K562 (cell line): Measurements from ENCODE around the gene PFKFB2. TPM values are rescaled to one million over a fixed set of nuclear protein-coding genes. Genes with fewer than 3 reads are reported as not detected.

ENCODE experiments used
- CBFA2T3 ChIP-seq: fragments of 450-650 bp; IDR thresholded peaks from 2 replicates; pipeline ENCODE4 v1.6.1; 2017
- CREM ChIP-seq: IDR thresholded peaks from 2 replicates; pipeline ENCODE4 v1.6.1; 2014; ENCODE audit warnings: antibody characterized with exemption, low read depth
- DIDO1 ChIP-seq: fragments of 450-650 bp; IDR thresholded peaks from 2 replicates; pipeline ENCODE4 v1.6.1; 2016; ENCODE audit warnings: low read depth, missing biosample characterization, missing genetic modification characterization
- EGR1 ChIP-seq: fragments of 450-650 bp; conservative IDR thresholded peaks from 2 replicates; pipeline ENCODE4 v1.6.1; 2017; ENCODE audit warnings: mild to moderate bottlenecking
- GABPB1 ChIP-seq: sonication (generic); formaldehyde crosslinking; IDR thresholded peaks from 2 replicates; pipeline ENCODE4 v1.8.0; 2022; ENCODE audit warnings: mild to moderate bottlenecking, missing genetic modification reagents
- JUND ChIP-seq, 2 experiments: IDR thresholded peaks; 2 replicates in 1 of 2; 3 replicates in 1 of 2; pipeline ENCODE4 v1.6.1; 2011; ENCODE audit warnings: borderline replicate concordance in 2 of 2, low read depth in 2 of 2, low read length in 2 of 2, improper control_type of control experiment in 1 of 2, missing biosample characterization in 1 of 2, missing genetic modification characterization in 1 of 2, missing genetic modification reagents in 1 of 2
- KAT7 ChIP-seq: sonication (generic); formaldehyde crosslinking; IDR thresholded peaks from 2 replicates; pipeline ENCODE4 v1.8.0; 2022; ENCODE audit warnings: missing genetic modification reagents, mild to moderate bottlenecking, borderline replicate concordance
- RAD21 ChIP-seq, 2 experiments: fragments of 250-450 bp in 1 of 2; fragments of 450-650 bp in 1 of 2; sonication (Bioruptor Pico) in 1 of 2; formaldehyde crosslinking in 1 of 2; IDR thresholded peaks in 1 of 2; conservative IDR thresholded peaks in 1 of 2; 2 replicates each; pipeline versions ENCODE4 v1.4.0 to v1.8.0; 2020 to 2022; ENCODE audit warnings: mild to moderate bottlenecking in 2 of 2, moderate library complexity in 1 of 2
- SIN3A ChIP-seq, 2 experiments: fragments of 150-350 bp in 1 of 2; IDR thresholded peaks; 2 replicates each; pipeline ENCODE4 v1.6.1; 2011 to 2016; ENCODE audit warnings: borderline replicate concordance in 2 of 2, low read depth in 2 of 2, low read length in 2 of 2, mild to moderate bottlenecking in 2 of 2, moderate library complexity in 2 of 2; ENCODE audit not compliant: control insufficient read depth in 1 of 2
- SP2 ChIP-seq: IDR thresholded peaks from 2 replicates; pipeline ENCODE4 v1.6.1; 2011; ENCODE audit warnings: mild to moderate bottlenecking, low read depth, low read length, moderate library complexity; ENCODE audit not compliant: poor library complexity, severe bottlenecking; ENCODE audit errors: extremely low read depth
- SPI1 ChIP-seq: IDR thresholded peaks from 2 replicates; pipeline ENCODE4 v1.6.1; 2011; ENCODE audit warnings: low read depth, low read length, control low read depth, borderline replicate concordance
- TEAD4 ChIP-seq, 2 experiments: sonication (generic) in 1 of 2; formaldehyde crosslinking in 1 of 2; IDR thresholded peaks; 2 replicates each; pipeline versions ENCODE4 v1.6.1 to v1.8.0; 2012 to 2022; ENCODE audit warnings: borderline replicate concordance in 1 of 2, inconsistent platforms in 1 of 2, low read length in 1 of 2, mild to moderate bottlenecking in 1 of 2, missing genetic modification reagents in 1 of 2
- XRCC3 ChIP-seq: fragments of 450-650 bp; IDR thresholded peaks from 2 replicates; pipeline ENCODE4 v1.6.1; 2017; ENCODE audit warnings: mild to moderate bottlenecking, moderate library complexity
- YBX1 ChIP-seq: fragments of 450-650 bp; IDR thresholded peaks from 2 replicates; pipeline ENCODE4 v1.7.1; 2016; ENCODE audit warnings: mild to moderate bottlenecking
- ZBTB7A ChIP-seq: IDR thresholded peaks from 2 replicates; pipeline ENCODE4 v1.6.1; 2011; ENCODE audit warnings: low read depth, mild to moderate bottlenecking, low read length, moderate library complexity, borderline replicate concordance; ENCODE audit not compliant: control insufficient read depth
- ZNF232 ChIP-seq: sonication (generic); formaldehyde crosslinking; IDR thresholded peaks from 2 replicates; pipeline ENCODE4 v1.8.0; 2022; ENCODE audit warnings: mild to moderate bottlenecking, missing genetic modification reagents
- polyA plus RNA-seq, 8 experiments: library from polyadenylated mRNA; depleted of rRNA in 4 of 8; stranded (reverse) in 5 of 8; unstranded in 3 of 8; fragments of >200 nt; fragmentation: Nextera tagmentation in 2 of 8; fragmentation: Illumina TruSeq in 1 of 8; extraction: Ambion mirVana in 2 of 8; extraction: Trizol in 1 of 8; gene quantifications; 2 replicates each; pipeline versions ENCODE4 v1.2.1 to v1.2.3, GENCODE V29; 2011 to 2014; ENCODE audit warnings: inconsistent platforms in 1 of 8, missing spikeins in 1 of 8
- total RNA-seq, 7 experiments: library from RNA; depleted of rRNA in 6 of 7; stranded (reverse); fragments of >200 nt in 6 of 7; fragmentation: Illumina TruSeq in 2 of 7; extraction: Trizol in 2 of 7; gene quantifications; 2 replicates each; pipeline versions ENCODE4 v1.2.1 to v1.2.3, GENCODE V29; 2011 to 2021; ENCODE audit warnings: low replicate concordance in 1 of 7
- TF ChIP-seq, protein P1 (sequence below): IDR thresholded peaks from 2 replicates; pipeline ENCODE4 v1.6.1; 2016; ENCODE audit warnings: missing genetic modification characterization, missing compliant biosample characterization
- TF ChIP-seq, protein P2 (sequence below): IDR thresholded peaks from 2 replicates; pipeline ENCODE4 v1.6.1; 2011; ENCODE audit not compliant: insufficient read length; ENCODE audit errors: extremely low read depth

The PFKFB2 gene
- total and polyA plus RNA-seq, 9 of the 15 experiments (the other 6 are each of a cell fraction or from before 2014, with no cell fraction given): 6.9 to 26.0 (median 16.4) TPM

DNA sequence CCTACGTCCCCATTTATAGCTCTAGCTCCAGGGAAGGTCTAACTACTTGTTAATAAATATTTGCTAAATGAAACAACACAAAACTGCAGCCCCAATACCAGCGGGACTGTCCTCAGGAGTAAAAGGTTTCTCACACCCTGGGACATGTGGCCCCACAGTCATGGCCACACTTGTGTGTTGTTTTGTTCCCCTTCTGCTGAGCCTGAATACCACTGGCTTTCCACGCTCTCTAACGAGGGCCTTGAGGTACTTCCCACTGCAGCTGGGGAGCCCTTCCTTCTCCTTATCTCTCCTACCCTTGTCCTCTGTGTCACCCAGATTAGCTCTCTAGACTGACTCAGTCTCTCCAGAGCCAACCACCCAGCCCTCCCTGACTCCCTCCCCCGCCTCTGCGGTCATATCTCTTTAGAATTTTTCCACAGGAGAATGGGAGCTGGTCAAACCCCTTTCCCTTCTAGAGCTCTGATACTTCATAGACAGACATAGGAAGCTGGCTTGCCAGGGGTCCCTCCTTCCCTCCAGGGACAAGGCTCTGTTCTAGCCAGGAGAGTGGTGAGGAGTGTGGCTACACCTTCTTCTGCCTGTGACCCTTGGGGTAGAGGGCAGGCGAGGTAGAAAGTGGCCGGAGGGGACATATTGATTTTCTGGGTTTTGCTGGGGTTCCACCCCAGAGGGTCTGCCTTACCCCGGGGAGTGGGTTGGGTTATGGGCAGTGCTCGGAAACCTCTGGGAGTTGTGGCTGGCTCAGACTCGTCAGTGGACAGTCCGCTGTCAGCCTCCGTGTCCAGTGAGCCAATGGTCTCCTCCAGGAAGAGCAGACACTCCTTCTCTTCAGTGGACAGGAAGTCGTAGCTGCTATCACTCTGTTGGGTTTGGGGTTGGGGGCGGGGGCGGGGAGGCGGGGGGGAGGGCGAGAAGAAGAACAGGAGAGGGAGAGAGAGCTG, 28.6 kb upstream of the PFKFB2 start (continued):
- peak; percentile 38 to 85; a peak in 2 of 4 replicates for TF ChIP-seq SIN3A (IDR thresholded peaks at IDR 0.05; ENCODE audit: borderline replicate concordance in 2 of 2, control insufficient read depth in 1 of 2, low read depth in 2 of 2, low read length in 2 of 2)
- peak; percentile 87 for TF ChIP-seq CREM
- TF ChIP-seq, protein P1, sequence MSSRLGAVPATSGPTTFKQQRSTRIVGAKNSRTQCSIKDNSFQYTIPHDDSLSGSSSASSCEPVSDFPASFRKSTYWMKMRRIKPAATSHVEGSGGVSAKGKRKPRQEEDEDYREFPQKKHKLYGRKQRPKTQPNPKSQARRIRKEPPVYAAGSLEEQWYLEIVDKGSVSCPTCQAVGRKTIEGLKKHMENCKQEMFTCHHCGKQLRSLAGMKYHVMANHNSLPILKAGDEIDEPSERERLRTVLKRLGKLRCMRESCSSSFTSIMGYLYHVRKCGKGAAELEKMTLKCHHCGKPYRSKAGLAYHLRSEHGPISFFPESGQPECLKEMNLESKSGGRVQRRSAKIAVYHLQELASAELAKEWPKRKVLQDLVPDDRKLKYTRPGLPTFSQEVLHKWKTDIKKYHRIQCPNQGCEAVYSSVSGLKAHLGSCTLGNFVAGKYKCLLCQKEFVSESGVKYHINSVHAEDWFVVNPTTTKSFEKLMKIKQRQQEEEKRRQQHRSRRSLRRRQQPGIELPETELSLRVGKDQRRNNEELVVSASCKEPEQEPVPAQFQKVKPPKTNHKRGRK: no peak
- peak; percentile 47 to 52 for TF ChIP-seq RAD21 (CRISPR knock-in tag; conservative IDR thresholded peaks at IDR 0.05 in 1 of 2, IDR thresholded peaks at IDR 0.05 in 1 of 2)
- TF ChIP-seq, protein P2, sequence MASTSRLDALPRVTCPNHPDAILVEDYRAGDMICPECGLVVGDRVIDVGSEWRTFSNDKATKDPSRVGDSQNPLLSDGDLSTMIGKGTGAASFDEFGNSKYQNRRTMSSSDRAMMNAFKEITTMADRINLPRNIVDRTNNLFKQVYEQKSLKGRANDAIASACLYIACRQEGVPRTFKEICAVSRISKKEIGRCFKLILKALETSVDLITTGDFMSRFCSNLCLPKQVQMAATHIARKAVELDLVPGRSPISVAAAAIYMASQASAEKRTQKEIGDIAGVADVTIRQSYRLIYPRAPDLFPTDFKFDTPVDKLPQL: no peak
- peak; percentile 68 for TF ChIP-seq ZBTB7A
- no peak for TF ChIP-seq XRCC3
- TF ChIP-seq KAT7: peak; percentile 79; the same call in 1 of the 2 replicates
- TF ChIP-seq CBFA2T3: peak; percentile 100
- TF ChIP-seq SPI1: peak; percentile 56; the same call in 1 of the 2 replicates
- 0 out of 2 replicates have a peak, but pooled peaks have one; percentile 41 for TF ChIP-seq ZNF232 (CRISPR knock-in tag)
- peak; percentile 96 for TF ChIP-seq EGR1
- peak; percentile 99 for TF ChIP-seq JUND (IDR thresholded peaks at IDR 0.05; ENCODE audit: borderline replicate concordance, low read depth, low read length)
- TF ChIP-seq JUND (tag; IDR thresholded peaks at IDR 0.05; ENCODE audit: borderline replicate concordance, low read depth, low read length): peak; percentile 97; the same call in 2 of the 3 replicates
- peak; percentile 52 for TF ChIP-seq GABPB1
- no peak for TF ChIP-seq SP2
- peak; percentile 66; the same call in 1 of the 2 replicates for TF ChIP-seq DIDO1 (tag)
- 0 out of 2 replicates have a peak, but pooled peaks have one; percentile 72 for TF ChIP-seq YBX1
- TF ChIP-seq TEAD4 (IDR thresholded peaks at IDR 0.05; ENCODE audit: low read length): peak; percentile 99
- TF ChIP-seq TEAD4 (CRISPR knock-in tag; IDR thresholded peaks at IDR 0.05; ENCODE audit: borderline replicate concordance): no peak; the same call in 1 of the 2 replicates
